GM12878 (cell line): Measurements from ENCODE around the gene TLCD2. TPM values are rescaled to one million over a fixed set of nuclear protein-coding genes. Genes with fewer than 3 reads are reported as not detected.
A peak's percentile ranks its signal among the peaks of the same experiment; 100 is the strongest.

Experiments
- ATF2 ChIP-seq: IDR thresholded peaks from 2 replicates; pipeline ENCODE4 v1.6.1; 2012; ENCODE audit warnings: low read length, inconsistent platforms
- BACH1 ChIP-seq: fragments of 450-650 bp; IDR thresholded peaks from 2 replicates; pipeline ENCODE4 v1.6.1; 2017; ENCODE audit warnings: mild to moderate bottlenecking, borderline replicate concordance
- BCL11A ChIP-seq: IDR thresholded peaks from 2 replicates; pipeline ENCODE4 v1.6.1; 2011; ENCODE audit warnings: low read depth, low read length
- CHD1 ChIP-seq: IDR thresholded peaks from 2 replicates; pipeline ENCODE4 v1.6.1; 2012; ENCODE audit warnings: low read depth, low read length, improper control_type of control experiment
- CHD4 ChIP-seq: fragments of 200-600 bp; sonication (generic); IDR thresholded peaks from 2 replicates; pipeline ENCODE4 v1.6.1; 2016; ENCODE audit warnings: mild to moderate bottlenecking
- CREM ChIP-seq: IDR thresholded peaks from 2 replicates; pipeline ENCODE4 v1.6.1; 2014; ENCODE audit warnings: antibody characterized with exemption, low read depth
- EED ChIP-seq: sonication (generic); IDR thresholded peaks from 2 replicates; pipeline ENCODE4 v1.6.1; 2016; ENCODE audit warnings: antibody characterized with exemption, low read depth
- EP300 ChIP-seq, 2 experiments: fragments of 150-350 bp in 1 of 2; IDR thresholded peaks; 2 replicates each; pipeline ENCODE4 v1.6.1; 2011 to 2012; ENCODE audit warnings: low read depth in 2 of 2, low read length in 2 of 2, borderline replicate concordance in 1 of 2, improper control_type of control experiment in 1 of 2, inconsistent platforms in 1 of 2; ENCODE audit not compliant: control insufficient read depth in 1 of 2
- IKZF1 ChIP-seq: fragments of 450-650 bp; conservative IDR thresholded peaks from 2 replicates; pipeline ENCODE4 v1.6.1; 2017; ENCODE audit warnings: antibody characterized with exemption, mild to moderate bottlenecking
- IKZF2 ChIP-seq, 2 experiments: fragments of 450-650 bp; IDR thresholded peaks; 2 replicates each; pipeline ENCODE4 v1.6.1; 2017; ENCODE audit warnings: mild to moderate bottlenecking in 2 of 2, moderate library complexity in 2 of 2
- IRF4 ChIP-seq: IDR thresholded peaks from 2 replicates; pipeline ENCODE4 v1.6.1; 2011; ENCODE audit warnings: low read depth, low read length
- JUNB ChIP-seq: IDR thresholded peaks from 2 replicates; pipeline ENCODE4 v1.6.1; 2016; ENCODE audit warnings: antibody characterized with exemption, mild to moderate bottlenecking
- MTA3 ChIP-seq: IDR thresholded peaks from 2 replicates; pipeline ENCODE4 v1.6.1; 2012; ENCODE audit warnings: low read length, inconsistent platforms, borderline replicate concordance
- NFYB ChIP-seq: IDR thresholded peaks from 2 replicates; pipeline ENCODE4 v1.6.1; 2011; ENCODE audit warnings: low read depth, mild to moderate bottlenecking, low read length, improper control_type of control experiment, moderate library complexity; ENCODE audit not compliant: insufficient read depth
- NR2F1 ChIP-seq: fragments of 450-650 bp; conservative IDR thresholded peaks from 2 replicates; pipeline ENCODE4 v1.6.1; 2017; ENCODE audit warnings: mild to moderate bottlenecking
- POU2F2 ChIP-seq: IDR thresholded peaks from 3 replicates; pipeline ENCODE4 v1.6.1; 2011; ENCODE audit warnings: low read depth, mild to moderate bottlenecking, low read length, borderline replicate concordance
- RAD51 ChIP-seq: fragments of 450-650 bp; IDR thresholded peaks from 2 replicates; pipeline ENCODE4 v1.6.1; 2016; ENCODE audit warnings: moderate library complexity, mild to moderate bottlenecking, inconsistent platforms
- SPI1 ChIP-seq: IDR thresholded peaks from 2 replicates; pipeline ENCODE4 v1.6.1; 2011; ENCODE audit warnings: low read depth, mild to moderate bottlenecking, low read length, moderate library complexity, borderline replicate concordance; ENCODE audit not compliant: insufficient read depth
- SREBF2 ChIP-seq: IDR thresholded peaks from 2 replicates; pipeline ENCODE4 v1.6.1; 2012; ENCODE audit warnings: mild to moderate bottlenecking, low read length
- STAT1 ChIP-seq: fragments of 450-650 bp; conservative IDR thresholded peaks from 2 replicates; pipeline ENCODE4 v1.6.1; 2014; ENCODE audit warnings: antibody characterized with exemption, mild to moderate bottlenecking
- TARDBP ChIP-seq: IDR thresholded peaks from 2 replicates; pipeline ENCODE4 v1.6.1; 2016; ENCODE audit warnings: borderline replicate concordance
- TCF12 ChIP-seq: IDR thresholded peaks from 2 replicates; pipeline ENCODE4 v1.6.1; 2011; ENCODE audit warnings: low read depth, mild to moderate bottlenecking, low read length
- WRNIP1 ChIP-seq: IDR thresholded peaks from 2 replicates; pipeline ENCODE4 v1.6.1; 2011; ENCODE audit warnings: low read depth, low read length, improper control_type of control experiment, borderline replicate concordance
- polyA plus RNA-seq, 11 experiments: library from polyadenylated mRNA; depleted of rRNA in 4 of 11; unstranded in 6 of 11; stranded (reverse) in 5 of 11; fragments of >200 nt; fragmentation: Nextera tagmentation in 4 of 11; fragmentation: Illumina TruSeq in 1 of 11; extraction: Ambion mirVana in 4 of 11; extraction: Trizol in 1 of 11; gene quantifications; 1 replicate in 1 of 11; 2 replicates in 10 of 11; pipeline versions ENCODE4 v1.2.1 to v1.2.3, GENCODE V29; 2011 to 2016; ENCODE audit warnings: inconsistent platforms in 2 of 11, missing spikeins in 2 of 11, low read depth in 1 of 11
- total RNA-seq, 4 experiments: library from RNA; depleted of rRNA in 3 of 4; stranded (reverse); fragments of >200 nt in 3 of 4; fragmentation: Illumina TruSeq in 1 of 4; extraction: Trizol in 1 of 4; gene quantifications; 2 replicates each; pipeline versions ENCODE4 v1.2.1 to v1.2.3, GENCODE V29; 2013 to 2021
- TF ChIP-seq, protein P1 (sequence below): fragments of 450-650 bp; formaldehyde crosslinking; IDR thresholded peaks from 2 replicates; pipeline ENCODE4 v1.5.0; 2022; ENCODE audit warnings: mild to moderate bottlenecking, missing genetic modification characterization
- TF ChIP-seq, protein P2 (sequence below), 3 experiments: IDR thresholded peaks in 2 of 3; conservative IDR thresholded peaks in 1 of 3; 2 replicates each; pipeline ENCODE4 v1.5.1; 2011; ENCODE audit warnings: low read depth in 3 of 3, low read length in 3 of 3, mild to moderate bottlenecking in 3 of 3, control low read depth in 2 of 3, moderate library complexity in 2 of 3, inconsistent platforms in 1 of 3, mixed read lengths in 1 of 3; ENCODE audit not compliant: control insufficient read depth in 2 of 3, insufficient read depth in 1 of 3; ENCODE audit errors: extremely low read depth in 1 of 3

The TLCD2 gene
- total and polyA plus RNA-seq, 10 of the 15 experiments (the other 5 are each of a cell fraction or from before 2014, with no cell fraction given), result 0.02 to 0.15 (median 0.05) TPM; not detected in 2

GRCh38 chr17:1695365-1695764, 14.8 kb downstream of the TLCD2 start (continued):
- TF ChIP-seq ATF2 (no peak), BACH1 (no peak), TCF12 (0 out of 2 replicates have a peak, but pooled peaks have one; percentile 31), BCL11A (peak; percentile 71; the same call in 1 of the 2 replicates), TARDBP (no peak), SPI1 (peak; percentile 96), CREM (peak; percentile 33; the same call in 1 of the 2 replicates), IKZF2 (IDR thresholded peaks at IDR 0.05) (peak; percentile 62 to 63; a peak in 3 of 4 replicates), CHD1 (no peak), STAT1 (no peak), EED (peak; percentile 66), IKZF1 (peak; percentile 53; the same call in 1 of the 2 replicates), JUNB (peak; percentile 63), RAD51 (no peak), IRF4 (peak; percentile 80), NFYB (no peak), EP300 (IDR thresholded peaks at IDR 0.05; ENCODE audit: borderline replicate concordance in 1 of 2, control insufficient read depth in 1 of 2, low read depth in 2 of 2, low read length in 2 of 2) (peak in 1 of 2 experiments; percentile 13; a peak in 1 of 4 replicates), NR2F1 (peak; percentile 36; the same call in 1 of the 2 replicates), WRNIP1 (no peak), CHD4 (no peak), POU2F2 (no peak), MTA3 (no peak), SREBF2 (no peak)
- TF ChIP-seq, protein P1, sequence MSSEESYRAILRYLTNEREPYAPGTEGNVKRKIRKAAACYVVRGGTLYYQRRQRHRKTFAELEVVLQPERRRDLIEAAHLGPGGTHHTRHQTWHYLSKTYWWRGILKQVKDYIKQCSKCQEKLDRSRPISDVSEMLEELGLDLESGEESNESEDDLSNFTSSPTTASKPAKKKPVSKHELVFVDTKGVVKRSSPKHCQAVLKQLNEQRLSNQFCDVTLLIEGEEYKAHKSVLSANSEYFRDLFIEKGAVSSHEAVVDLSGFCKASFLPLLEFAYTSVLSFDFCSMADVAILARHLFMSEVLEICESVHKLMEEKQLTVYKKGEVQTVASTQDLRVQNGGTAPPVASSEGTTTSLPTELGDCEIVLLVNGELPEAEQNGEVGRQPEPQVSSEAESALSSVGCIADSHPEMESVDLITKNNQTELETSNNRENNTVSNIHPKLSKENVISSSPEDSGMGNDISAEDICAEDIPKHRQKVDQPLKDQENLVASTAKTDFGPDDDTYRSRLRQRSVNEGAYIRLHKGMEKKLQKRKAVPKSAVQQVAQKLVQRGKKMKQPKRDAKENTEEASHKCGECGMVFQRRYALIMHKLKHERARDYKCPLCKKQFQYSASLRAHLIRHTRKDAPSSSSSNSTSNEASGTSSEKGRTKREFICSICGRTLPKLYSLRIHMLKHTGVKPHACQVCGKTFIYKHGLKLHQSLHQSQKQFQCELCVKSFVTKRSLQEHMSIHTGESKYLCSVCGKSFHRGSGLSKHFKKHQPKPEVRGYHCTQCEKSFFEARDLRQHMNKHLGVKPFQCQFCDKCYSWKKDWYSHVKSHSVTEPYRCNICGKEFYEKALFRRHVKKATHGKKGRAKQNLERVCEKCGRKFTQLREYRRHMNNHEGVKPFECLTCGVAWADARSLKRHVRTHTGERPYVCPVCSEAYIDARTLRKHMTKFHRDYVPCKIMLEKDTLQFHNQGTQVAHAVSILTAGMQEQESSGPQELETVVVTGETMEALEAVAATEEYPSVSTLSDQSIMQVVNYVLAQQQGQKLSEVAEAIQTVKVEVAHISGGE (CRISPR knock-in tag), result no peak
- TF ChIP-seq, protein P2, sequence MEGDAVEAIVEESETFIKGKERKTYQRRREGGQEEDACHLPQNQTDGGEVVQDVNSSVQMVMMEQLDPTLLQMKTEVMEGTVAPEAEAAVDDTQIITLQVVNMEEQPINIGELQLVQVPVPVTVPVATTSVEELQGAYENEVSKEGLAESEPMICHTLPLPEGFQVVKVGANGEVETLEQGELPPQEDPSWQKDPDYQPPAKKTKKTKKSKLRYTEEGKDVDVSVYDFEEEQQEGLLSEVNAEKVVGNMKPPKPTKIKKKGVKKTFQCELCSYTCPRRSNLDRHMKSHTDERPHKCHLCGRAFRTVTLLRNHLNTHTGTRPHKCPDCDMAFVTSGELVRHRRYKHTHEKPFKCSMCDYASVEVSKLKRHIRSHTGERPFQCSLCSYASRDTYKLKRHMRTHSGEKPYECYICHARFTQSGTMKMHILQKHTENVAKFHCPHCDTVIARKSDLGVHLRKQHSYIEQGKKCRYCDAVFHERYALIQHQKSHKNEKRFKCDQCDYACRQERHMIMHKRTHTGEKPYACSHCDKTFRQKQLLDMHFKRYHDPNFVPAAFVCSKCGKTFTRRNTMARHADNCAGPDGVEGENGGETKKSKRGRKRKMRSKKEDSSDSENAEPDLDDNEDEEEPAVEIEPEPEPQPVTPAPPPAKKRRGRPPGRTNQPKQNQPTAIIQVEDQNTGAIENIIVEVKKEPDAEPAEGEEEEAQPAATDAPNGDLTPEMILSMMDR (IDR thresholded peaks at IDR 0.05 in 2 of 3, conservative IDR thresholded peaks at IDR 0.05 in 1 of 3; ENCODE audit: control insufficient read depth in 2 of 3, extremely low read depth in 1 of 3, insufficient read depth in 1 of 3, low read depth in 3 of 3, low read length in 3 of 3), result no peak
